Hepatocyte (in vitro differentiated cells): ENCODE data around the gene SPRYD3.

ENCODE experiments used
- CTCF ChIP-seq: fragments of 200-600 bp; sonication (generic); IDR thresholded peaks from 2 replicates; pipeline ENCODE4 v1.5.1; 2016; ENCODE audit warnings: antibody characterized with exemption, mild to moderate bottlenecking; ENCODE audit not compliant: poor library complexity
- EZH2 ChIP-seq: fragments of 200-600 bp; sonication (generic); IDR thresholded peaks from 2 replicates; pipeline ENCODE4 v1.6.1; 2016; ENCODE audit warnings: antibody characterized with exemption, mild to moderate bottlenecking, borderline replicate concordance

GRCh38 chr12:53062011-53062961 lies 16.9 kb downstream of the SPRYD3 start:
- TF ChIP-seq CTCF (no peak), EZH2 (no peak)
